H1 (cell line): ENCODE data around the gene IKZF3. TPM values are rescaled to one million over a fixed set of nuclear protein-coding genes. Genes with fewer than 3 reads are reported as not detected.

Experiments
- FOSL1 ChIP-seq: IDR thresholded peaks from 2 replicates; pipeline ENCODE4 v1.6.1; 2011; ENCODE audit warnings: mild to moderate bottlenecking, low read depth, low read length, moderate library complexity; ENCODE audit not compliant: insufficient read depth
- PHF8 ChIP-seq: fragments of 200-600 bp; sonication (generic); conservative IDR thresholded peaks from 2 replicates; pipeline ENCODE4 v1.7.1; 2012; ENCODE audit warnings: low read depth, mild to moderate bottlenecking, inconsistent platforms, low read length, moderate library complexity
- RBBP5 ChIP-seq: IDR thresholded peaks from 2 replicates; pipeline ENCODE4 v1.7.1; 2012; ENCODE audit warnings: low read depth, mild to moderate bottlenecking, inconsistent platforms, low read length, moderate library complexity, borderline replicate concordance
- SIRT6 ChIP-seq: IDR thresholded peaks from one replicate; pipeline ENCODE4 v1.7.1; 2012; ENCODE audit warnings: low read length, inconsistent platforms
- SUZ12 ChIP-seq: fragments of 200-600 bp; sonication (generic); IDR thresholded peaks from 2 replicates; pipeline ENCODE4 v1.6.1; 2012; ENCODE audit warnings: mild to moderate bottlenecking, inconsistent platforms, low read length, moderate library complexity, mixed read lengths
- TAF1 ChIP-seq: IDR thresholded peaks from 2 replicates; pipeline ENCODE4 v1.6.1; 2011; ENCODE audit warnings: mild to moderate bottlenecking, low read depth, low read length
- TEAD4 ChIP-seq: IDR thresholded peaks from 2 replicates; pipeline ENCODE4 v1.6.1; 2012; ENCODE audit warnings: low read depth, low read length, inconsistent platforms, mixed read lengths
- ZNF274 ChIP-seq: IDR thresholded peaks from 2 replicates; pipeline ENCODE4 v1.7.0; 2012; ENCODE audit warnings: low read length, borderline replicate concordance; ENCODE audit errors: extremely low read depth
- polyA plus RNA-seq, 7 experiments: library from polyadenylated mRNA; depleted of rRNA in 3 of 7; stranded (reverse) in 5 of 7; unstranded in 2 of 7; fragments of >200 nt in 5 of 7; fragments of 200-250 nt in 2 of 7; gene quantifications; 1 replicate in 5 of 7; 2 replicates in 1 of 7; 4 replicates in 1 of 7; pipeline versions ENCODE4 v1.2.1 to v1.2.3, GENCODE V29; 2011 to 2013; ENCODE audit warnings: missing spikeins in 2 of 7, mixed read lengths in 2 of 7
- total RNA-seq: library from RNA; stranded (reverse); fragmentation: NEBNext Ultra II Directional; extraction: Animal tissue kit (Norgen Biotek cat#: 25700); gene quantifications from 2 replicates; pipeline ENCODE4 v1.2.1, GENCODE V29; 2021

The IKZF3 gene
- total and polyA plus RNA-seq, 2 of the 8 experiments (the other 6 are each of a cell fraction or from before 2014, with no cell fraction given): 0.23 to 0.56 TPM

DNA sequence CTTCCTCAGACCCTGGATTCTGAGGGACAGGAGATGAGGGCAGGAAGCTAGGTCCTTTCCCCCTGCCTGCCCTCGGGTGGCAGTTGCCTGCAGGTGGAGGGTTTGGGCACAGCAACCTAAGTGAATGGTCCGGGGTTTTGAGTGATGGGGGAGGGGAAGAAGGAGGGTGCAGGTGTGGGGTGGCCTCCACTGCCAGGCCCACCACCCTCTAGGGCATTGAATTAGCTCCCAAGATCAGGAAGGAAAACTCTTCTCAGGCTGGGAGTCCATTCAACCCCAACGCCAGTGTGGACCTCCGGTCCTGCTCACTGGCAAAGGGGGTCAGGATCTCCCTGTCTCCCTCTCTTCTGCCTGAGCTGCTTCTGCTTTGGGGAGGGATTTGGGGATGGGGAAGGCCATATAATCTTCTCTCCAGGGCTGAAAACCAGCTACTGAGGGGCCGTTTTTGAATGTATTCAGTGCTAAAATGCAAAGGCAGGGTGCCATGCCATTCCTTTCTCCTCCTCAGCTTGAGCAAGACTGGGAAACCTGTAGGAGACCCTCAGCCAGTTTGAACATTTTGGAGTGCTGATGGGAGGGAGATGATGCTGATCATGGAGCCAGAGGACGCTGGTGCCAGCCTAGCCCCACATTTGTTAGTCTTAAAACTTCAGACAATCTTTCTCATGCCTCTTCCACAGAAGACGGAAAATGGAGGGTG, 107.6 kb downstream of the IKZF3 start (continued):
- TF ChIP-seq ZNF274 (no peak), PHF8 (no peak), SIRT6 (no peak), FOSL1 (no peak), RBBP5 (no peak), TEAD4 (no peak), SUZ12 (no peak), TAF1 (no peak)
